HT-29 (cell line): ENCODE data around the gene FAM20C. TPM values are rescaled to one million over a fixed set of nuclear protein-coding genes. Genes with fewer than 3 reads are reported as not detected.

Source experiments
- DNase-seq: peaks from one replicate; pipeline ENCODE4 v3.0.0-alpha.2; 2015; ENCODE audit warnings: low spot score
- total RNA-seq: library from RNA; depleted of rRNA; stranded (reverse); fragments of >200 nt; shearing (Covaris generic); gene quantifications from 2 replicates; pipeline ENCODE4 v1.2.3, GENCODE V29; 2014

The FAM20C gene
- total RNA-seq, 1 experiment from 2014 or later: not detected

DNA sequence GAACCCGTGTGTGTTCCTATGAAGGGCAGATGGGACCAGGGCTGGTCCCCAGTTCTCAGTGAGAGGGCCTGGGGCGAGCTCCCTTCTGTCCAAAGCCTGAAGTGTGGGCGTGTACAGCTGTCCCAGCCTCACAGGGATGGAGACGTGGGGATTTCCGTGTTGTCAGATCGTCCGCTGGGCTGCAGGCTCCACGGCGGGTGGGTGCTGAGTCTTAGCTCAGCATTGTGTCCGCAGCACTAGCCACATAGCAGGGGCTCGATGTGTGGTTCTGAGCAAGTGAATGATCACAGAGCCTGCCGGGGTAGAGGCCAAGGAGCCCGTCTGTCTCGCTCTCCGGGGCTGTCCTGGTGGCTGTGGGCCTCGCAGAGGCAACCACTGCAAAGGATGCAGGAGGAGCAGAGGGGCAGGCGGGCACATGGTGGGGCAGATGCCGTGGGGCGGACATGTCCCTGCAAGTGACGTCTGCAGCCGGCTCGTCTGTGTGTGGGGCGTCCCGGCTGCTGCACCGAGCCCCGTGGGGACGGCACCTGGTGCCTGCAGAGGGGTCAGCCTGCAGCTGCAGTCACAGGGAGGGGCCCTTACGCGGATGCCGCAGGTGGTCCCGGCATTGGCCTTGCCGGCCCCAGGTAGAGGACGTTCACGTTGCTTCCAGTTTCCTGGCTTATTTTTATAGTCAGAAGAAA lies 30.9 kb downstream of the FAM20C start:
- no peak for DNase-seq

- DNase-seq: no peak
Observed at GRCh38 chr7:223861-224260, 31.5 kb downstream of the FAM20C start.

- no peak for DNase-seq
Observed at GRCh38 chr7:226281-226895, 34.0 kb downstream of the FAM20C start.

DNA sequence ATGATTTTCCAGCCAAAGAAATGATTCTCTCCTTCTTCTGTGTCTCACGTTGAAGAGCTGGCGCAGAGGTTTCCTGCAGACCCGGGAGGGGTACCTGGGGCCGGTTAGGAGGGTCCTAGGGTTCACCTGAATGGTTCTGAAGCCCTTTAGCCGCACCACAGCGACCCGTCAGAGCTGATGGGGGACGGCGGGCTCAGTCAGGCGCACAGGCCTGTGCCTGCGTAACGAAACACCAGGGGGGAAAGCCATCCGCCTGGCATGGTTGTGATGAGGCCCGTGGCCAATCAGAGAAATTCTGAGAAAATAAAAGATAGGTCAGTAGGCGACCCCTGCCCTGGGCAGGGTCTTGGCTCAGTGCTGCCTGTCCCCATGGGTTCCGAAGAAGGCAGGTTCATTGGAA lies 35.6 kb downstream of the FAM20C start:
- DNase-seq: no peak

DNA sequence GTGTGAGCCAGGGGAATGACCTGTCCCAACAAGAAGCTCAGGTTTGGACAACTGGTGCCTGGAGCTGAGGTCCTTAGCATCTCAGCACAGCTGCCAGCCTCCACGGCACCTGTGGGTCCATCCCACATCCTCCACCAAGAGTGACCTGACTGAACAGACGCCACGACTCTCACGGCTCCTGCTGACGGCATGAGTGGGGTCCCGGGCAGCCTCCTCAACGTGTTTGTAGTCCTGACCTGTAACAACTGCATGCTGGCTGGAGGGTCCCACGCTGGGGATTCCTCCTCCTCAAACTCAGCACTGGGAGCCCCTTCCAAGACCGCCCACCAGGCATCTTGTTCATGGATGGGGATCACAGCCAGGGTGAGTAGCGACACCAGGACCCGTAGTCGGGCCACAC lies 36.2 kb downstream of the FAM20C start:
- DNase-seq: no peak

DNA sequence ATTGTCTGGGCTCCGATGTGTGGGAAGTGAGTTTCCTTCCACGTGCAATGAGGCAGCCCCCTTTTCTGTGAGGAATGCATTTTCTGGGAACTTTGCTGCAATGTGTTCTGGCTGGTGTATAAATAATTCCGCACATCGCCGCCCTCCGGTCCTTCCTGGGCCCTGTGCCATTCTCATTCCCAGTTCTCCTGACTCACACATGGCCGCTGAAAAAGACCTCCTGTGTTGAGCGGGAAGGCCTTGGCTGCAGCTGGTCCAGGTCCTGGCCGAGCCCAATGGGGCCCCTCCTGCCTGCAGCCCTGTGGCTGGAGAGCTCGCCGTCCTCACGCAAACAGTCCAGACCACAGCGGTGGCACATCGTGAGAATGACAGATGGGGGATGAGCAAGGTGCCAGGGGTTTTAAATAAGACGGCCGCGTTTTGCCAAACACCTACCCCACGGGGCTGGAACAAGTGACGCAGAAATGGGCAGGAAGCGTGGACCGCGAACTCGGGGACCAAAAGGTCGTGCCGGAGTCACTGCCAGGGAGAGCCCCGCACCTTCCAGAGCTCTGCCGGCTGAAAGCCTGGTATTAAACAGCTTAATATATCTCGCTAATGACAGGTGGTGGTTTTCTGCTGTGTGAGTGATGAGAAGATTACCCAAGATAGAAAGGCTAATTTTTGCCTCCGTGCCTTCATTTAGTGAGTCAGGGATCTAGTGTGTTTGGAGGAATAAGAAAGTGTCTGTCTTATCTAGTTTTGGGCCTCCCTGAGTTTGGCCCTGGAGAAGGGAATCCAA lies 37.0 kb downstream of the FAM20C start:
- no peak for DNase-seq

GRCh38 chr7:230274-230673 lies 37.9 kb downstream of the FAM20C start:
- DNase-seq: no peak

DNA sequence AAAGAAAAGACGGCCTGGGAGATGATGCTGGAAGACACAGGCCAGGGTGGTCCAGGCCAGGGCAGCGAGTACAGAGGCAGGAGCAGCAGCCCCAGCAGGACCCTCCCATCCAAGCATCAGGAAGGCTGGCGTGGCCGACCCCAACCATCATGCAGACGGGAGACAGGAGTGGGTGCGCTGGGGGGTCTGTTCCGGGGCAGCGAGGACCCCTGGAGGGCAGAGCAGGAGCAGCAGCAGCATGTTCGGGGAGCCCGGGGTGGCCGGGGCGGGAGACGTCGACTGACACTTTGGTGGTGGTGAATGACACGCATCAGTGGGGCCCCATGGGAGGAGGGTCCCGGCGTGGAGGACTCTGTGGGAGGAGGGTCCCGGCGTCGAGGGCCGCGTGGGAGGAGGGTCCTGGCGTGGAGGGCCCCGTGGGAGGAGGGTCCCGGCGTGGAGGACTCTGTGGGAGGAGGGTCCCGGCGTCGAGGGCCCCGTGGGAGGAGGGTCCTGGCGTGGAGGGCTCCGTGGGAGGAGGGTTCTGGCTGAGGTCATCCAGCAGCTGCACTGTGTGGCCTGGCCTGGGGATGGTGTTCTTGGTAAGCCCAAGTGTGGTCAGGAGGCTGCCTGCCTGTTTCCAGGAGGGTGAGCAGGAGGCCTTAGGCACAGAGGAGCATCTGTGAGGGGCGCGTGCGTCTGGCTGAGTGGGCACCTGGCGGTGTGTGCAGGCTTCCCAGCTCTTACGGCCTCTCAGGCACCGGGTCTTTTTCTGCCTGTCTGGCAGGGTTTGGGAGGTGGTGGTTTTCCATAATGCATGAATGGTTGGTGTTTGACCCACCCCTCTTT lies 38.9 kb downstream of the FAM20C start:
- no peak for DNase-seq

DNA sequence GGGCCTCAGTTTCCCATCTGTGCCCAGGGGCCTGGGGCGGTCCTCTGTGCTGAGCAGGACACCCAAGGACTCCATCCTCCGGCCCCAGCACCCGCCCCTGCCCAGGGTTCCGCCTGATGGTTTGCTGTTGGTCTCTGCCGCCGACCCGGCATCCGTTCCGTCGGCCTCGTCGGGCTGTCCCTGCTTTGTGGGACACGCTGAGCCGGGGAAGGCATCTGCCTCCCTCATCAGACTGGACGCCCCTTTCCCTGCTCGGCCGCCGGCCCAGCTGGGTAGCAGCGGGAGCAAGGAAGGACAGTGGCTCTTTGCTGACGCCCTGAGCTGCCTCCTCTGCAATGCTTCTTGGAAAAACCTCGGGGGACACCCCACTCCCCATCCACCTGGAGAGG lies 39.5 kb downstream of the FAM20C start:
- DNase-seq: no peak

DNA sequence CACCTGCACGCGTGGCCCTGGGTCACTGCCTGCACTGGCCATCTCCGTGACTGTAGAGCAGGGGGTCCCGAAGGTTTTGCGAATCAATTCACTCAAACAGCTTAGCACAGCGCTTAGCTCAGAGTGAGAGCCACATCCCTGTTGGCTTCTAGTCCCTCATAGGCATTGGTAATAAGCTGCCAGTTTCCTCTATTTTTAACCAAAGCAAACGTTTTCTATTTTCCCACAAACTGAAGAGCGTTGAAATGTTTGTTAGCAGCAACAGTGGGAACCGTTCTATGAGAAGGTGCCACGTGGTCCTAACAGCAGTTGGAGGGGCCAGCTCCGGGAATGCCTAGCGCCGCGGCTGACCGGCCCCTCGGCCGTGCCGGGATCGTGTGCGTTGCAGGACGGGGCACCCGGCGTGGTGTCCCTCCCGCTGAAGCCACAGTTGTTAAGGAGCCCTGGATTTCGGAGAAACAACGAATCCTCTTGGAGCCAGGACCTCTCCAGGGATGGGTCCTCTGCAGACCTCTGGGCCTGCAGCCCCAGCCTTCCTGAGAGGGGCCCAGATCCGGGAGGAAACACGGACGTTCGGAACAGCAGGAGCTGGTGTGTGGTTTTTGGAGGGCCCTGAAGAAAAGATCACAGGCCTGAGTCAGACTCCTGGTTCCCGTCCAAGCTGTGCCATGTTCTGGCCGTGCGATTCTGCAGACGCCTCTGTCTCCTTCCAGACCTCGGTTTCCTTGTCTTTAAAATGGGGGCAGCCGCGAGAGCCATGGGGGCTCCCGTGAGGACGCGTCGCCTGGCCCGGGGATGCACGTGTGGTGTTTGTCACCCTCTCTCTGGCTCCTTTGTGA lies 40.3 kb downstream of the FAM20C start:
- no peak for DNase-seq

DNA sequence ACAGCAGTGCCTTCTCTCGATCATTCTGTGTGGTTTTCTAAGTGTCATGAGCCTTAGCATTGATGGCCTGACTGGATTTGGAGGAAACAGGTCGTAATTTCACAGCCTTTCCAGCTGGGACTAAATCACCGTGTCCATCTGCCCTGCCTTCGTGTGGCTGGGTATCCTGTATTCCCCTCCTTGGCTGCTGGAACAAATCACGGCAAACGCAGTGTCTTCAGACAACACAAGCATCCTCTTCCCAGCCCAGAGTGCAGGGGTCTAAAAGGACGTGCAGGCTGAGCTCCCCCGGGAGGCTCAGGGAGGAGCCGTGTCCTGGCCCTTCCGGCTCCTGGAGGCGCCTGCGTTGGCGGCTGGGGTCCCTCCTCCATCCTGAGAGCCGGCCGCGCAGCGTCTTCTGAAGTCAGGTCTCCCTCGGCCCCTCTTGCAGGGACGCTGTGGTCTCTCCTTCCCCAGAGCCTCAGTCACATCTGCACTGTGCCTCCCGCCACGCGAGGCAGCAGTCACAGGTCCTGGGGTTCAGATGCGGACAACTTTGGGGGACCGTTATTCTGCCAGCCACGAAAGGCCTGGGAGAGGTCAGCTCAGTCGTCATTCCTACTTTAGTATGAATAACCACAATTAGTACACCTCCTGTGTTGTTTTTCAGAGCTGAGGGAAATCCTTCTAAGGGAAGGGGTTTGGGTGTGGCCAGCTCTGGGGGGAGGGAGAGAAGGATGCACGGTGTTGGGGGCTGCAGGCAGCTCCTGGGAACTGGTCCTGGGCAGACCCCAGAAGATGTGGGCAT lies 41.1 kb downstream of the FAM20C start:
- no peak for DNase-seq

DNA sequence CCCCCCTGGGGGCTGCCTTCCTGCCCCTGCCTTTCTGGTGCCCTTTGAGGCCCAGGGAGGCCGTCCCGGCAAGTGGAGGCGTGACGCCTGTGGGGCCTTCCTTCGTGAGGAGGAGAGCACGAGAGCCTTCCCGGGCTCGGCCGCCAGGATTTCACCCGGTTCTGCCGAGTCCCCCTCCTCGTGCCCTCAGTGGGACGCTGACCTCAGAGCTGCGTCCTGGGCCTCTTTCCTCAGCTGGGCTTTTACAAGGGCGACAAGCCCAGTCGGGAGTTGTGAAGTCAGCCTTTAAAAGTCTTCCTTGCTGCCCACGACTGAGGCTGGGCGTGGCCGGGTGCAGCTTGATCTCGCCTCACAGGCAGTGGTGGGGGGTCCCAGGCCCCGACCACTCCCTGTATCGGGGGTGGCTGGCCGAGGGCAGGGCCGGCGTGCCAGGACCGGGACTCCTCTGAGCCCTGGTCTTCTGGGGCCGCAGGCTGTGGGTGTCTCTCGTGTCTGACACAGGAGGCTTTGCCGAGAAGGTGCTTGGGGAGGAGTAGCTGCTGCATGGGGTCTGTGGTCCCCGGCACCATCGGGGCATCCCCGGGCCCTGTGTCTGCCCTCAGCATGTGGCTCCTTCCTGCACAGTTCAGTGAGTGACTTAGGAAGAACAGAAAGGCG lies 41.8 kb downstream of the FAM20C start:
- DNase-seq: no peak

DNA sequence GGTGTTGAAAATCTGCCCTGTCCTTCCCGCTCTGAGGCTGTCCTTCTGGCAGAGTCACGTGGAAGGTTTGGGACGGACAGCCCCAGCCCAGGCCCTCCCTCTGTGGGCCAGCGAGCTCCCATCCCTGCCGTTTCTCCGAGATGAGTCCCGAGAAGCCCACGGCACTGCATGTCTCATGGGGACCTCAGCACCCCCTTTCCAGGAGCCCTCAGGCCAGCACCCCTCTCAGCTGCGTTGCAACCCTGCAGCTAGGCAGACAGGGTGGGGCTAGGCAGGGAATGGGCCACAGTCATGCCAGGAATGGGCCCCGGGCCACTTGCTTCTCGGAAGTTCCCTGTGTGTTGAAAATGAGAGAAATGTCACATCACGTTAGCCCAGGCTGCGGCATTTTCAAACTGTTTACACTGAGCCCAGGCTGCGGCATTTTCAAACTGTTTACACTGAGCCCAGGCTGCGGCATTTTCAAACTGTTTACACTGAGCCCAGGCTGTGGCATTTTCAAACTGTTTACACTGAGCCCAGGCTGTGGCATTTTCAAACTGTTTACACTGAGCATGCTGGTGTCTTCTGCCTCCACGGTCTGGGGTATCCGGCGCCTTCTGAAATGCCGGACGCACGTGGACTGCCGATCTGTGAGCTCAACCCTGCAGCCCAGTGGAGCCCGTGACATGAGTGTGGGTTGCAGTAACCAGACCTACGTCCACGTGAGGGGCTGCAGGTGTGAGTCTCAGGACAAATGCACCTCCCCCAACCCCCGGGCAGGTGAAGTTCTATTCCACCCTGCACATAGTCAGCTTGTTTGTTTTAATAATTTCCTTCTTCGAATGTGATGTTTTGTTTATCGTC lies 42.6 kb downstream of the FAM20C start:
- no peak for DNase-seq

DNA sequence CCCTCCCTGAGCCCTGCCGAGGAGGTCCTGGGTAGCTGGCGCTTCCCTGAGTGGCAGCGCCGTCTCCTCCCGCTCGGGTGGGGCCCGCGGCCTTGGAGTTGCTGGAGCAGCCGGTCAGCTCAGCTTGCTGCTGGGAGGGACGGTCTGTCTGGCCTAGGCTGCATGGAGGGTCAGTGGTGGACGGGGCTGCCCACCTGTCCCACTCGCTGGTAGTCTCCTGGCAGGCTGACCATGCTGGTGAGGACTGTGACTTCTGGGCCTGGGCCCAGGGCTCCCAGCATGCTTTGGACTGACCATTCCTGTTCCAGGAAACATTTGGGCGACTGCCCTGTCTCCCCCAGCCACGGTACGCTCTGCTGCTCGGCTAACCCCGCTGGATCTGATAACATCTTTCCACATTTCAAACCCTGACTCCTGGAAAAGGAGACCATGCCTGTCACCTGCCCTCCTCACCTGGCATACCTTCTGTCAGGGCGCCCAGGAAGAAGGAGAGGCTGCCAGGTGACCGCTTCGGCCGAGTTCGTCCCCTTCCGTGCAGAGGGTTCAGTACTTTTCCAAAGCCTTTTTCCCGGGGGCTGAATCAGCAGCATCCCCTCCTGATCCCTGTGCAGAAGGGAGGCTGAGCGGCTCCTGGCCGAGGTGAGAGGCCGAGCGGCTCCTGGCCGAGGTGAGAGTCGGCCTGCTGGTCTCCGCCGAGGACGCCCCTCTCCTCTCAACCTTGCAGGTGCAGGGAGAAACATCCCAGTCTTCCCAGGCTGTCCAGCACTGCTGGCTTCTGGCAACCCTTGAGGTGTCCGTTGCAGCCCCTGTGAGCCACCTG lies 43.4 kb downstream of the FAM20C start:
- no peak for DNase-seq

- DNase-seq: no peak
Observed at GRCh38 chr7:236967-237366, 44.6 kb downstream of the FAM20C start.

DNA sequence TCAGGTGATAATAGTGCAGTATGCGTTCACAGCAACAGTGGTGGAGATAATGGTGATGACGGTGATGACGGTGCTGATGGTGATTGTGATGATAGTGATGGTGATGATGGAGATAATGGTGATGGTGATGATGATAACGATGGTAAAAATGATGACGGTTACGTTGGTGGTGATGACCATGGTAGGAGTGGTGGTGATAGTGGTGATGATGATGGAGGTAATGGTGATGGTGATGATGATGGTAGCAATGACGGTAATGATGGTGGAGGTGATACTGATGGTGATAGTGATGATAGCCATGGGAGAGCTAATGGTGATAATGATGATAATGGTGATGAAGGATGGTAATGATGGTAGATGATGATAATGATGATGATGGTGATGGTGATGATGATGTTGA lies 45.0 kb downstream of the FAM20C start:
- no peak for DNase-seq

- DNase-seq: no peak
Observed at GRCh38 chr7:240146-240676, 47.8 kb downstream of the FAM20C start.
